Liver (tissue), 3 donors: ENCODE data around the gene MANF.
A peak's percentile ranks its signal among the peaks of the same experiment; 100 is the strongest.

ENCODE experiments used
- EGR1 ChIP-seq, 2 donors: IDR thresholded peaks; 2 replicates each; pipeline ENCODE4 v1.6.1; 2016 to 2018; ENCODE audit warnings: antibody characterized with exemption in 2 of 2, low read depth in 2 of 2
- GABPA ChIP-seq, 2 donors: IDR thresholded peaks in 1 of 2; conservative IDR thresholded peaks in 1 of 2; 2 replicates each; pipeline ENCODE4 v1.6.1; 2016; ENCODE audit warnings: antibody characterized with exemption in 2 of 2, mild to moderate bottlenecking in 1 of 2, moderate library complexity in 1 of 2
- RAD21 ChIP-seq, 2 donors: IDR thresholded peaks; 2 replicates each; pipeline ENCODE4 v1.6.1; 2016; ENCODE audit warnings: antibody characterized with exemption in 2 of 2, mild to moderate bottlenecking in 2 of 2
- RXRA ChIP-seq, 2 donors: IDR thresholded peaks; 2 replicates each; pipeline ENCODE4 v1.6.1; 2017 to 2018; ENCODE audit warnings: antibody characterized with exemption in 2 of 2, mild to moderate bottlenecking in 1 of 2
- SP1 ChIP-seq: IDR thresholded peaks from 2 replicates; pipeline ENCODE4 v1.6.1; 2018; ENCODE audit warnings: antibody characterized with exemption, mild to moderate bottlenecking
- TF ChIP-seq, protein P1 (sequence below): fragments of 150-350 bp; IDR thresholded peaks from 2 replicates; pipeline ENCODE4 v1.5.1; 2017; ENCODE audit warnings: improper control_type of control experiment, low read depth, low read length; ENCODE audit not compliant: missing input control
- donor health status: healthy.
- donor health status: healthy.

DNA sequence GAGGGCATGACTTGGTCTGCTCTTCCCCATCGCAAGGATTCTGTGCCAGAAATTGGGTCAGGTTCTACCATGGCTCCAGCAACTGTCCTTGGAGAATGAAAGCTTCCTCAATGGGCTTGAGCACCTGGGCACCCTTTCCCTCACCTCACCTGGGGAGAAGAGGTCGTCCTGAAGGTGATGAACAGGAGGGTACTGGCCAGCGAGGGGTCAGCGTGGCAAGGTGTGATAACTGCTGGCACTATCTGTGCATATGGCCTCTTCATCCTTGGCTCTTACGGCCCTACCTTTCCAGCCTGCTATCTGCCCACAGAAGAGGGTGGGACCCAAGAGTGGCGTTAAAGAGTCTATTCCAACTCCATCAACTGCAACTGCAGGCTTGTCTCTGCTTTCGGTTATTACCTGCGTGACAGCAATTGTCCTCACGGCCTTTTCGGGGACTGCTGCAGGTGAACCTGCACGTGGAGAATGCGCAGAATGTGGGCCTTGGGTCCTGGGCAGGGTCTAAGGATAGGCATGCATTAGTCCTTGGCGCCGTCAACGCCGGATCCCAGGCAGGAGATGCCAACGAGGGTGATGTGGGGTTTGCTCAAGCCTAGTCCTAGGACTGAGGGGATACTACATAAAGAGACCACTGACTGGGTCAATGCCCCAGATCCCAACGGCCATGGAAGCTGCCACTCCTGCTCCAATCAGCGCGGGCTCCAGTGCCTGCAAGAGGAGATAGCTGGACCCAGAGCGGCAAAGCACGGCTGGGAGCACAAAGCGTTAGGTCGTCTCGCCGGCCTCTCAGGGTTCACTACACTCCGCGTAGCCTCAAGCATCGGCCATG lies 5.4 kb downstream of the MANF start:
- TF ChIP-seq, protein P1, sequence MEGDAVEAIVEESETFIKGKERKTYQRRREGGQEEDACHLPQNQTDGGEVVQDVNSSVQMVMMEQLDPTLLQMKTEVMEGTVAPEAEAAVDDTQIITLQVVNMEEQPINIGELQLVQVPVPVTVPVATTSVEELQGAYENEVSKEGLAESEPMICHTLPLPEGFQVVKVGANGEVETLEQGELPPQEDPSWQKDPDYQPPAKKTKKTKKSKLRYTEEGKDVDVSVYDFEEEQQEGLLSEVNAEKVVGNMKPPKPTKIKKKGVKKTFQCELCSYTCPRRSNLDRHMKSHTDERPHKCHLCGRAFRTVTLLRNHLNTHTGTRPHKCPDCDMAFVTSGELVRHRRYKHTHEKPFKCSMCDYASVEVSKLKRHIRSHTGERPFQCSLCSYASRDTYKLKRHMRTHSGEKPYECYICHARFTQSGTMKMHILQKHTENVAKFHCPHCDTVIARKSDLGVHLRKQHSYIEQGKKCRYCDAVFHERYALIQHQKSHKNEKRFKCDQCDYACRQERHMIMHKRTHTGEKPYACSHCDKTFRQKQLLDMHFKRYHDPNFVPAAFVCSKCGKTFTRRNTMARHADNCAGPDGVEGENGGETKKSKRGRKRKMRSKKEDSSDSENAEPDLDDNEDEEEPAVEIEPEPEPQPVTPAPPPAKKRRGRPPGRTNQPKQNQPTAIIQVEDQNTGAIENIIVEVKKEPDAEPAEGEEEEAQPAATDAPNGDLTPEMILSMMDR, result peak; percentile 85
- TF ChIP-seq GABPA (IDR thresholded peaks at IDR 0.05 in 1 of 2, conservative IDR thresholded peaks at IDR 0.05 in 1 of 2) (no peak), EGR1 (IDR thresholded peaks at IDR 0.05; ENCODE audit: low read depth in 2 of 2) (no peak), RXRA (IDR thresholded peaks at IDR 0.05) (peak; percentile 35 to 59), RAD21 (IDR thresholded peaks at IDR 0.05) (no peak), SP1 (no peak)
